Stromal cell of bone marrow (primary cell): ENCODE data around the gene SLAMF7.

Source experiments
- DNase-seq: peaks from one replicate; pipeline ENCODE4 v3.0.0-alpha.2; 2012; ENCODE audit warnings: low read depth

SLAMF7 gene

DNA sequence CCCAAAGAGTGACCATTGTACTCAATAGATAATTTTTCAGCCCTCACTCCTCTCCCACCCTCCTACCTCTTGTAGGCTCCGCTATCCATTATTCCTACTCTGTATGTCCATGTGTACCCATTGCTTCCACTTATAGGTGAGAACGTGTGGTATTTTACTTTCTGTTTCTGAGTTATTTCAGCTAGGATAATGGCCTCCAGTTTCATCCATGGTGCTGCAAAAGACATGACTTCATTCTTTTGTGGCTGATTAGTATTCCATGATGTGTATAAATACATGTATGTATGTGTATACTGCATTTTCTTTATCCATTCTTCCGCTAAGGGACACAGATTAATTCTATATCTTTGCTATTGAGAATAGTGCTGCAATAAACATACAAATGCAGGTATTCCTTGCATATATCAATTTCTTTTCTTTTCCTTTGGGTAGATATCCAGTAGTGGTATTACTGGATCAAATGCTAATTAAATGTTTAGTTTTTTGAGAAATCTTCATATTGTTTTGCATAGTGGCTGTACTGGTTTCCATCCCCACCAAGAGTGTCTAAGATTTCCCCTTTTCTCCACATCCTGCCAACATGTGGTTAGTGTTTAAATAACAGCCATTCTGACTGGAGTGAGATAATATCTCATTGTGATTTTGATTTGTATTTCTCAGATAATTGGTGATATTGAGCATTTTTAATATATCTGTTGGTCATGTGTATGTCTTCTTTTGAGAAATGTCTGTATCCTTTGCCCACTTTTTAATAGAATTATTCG lies 61.8 kb downstream of the SLAMF7 start:
- no peak for DNase-seq

- no peak for DNase-seq
Measured at GRCh38 chr1:160801836-160802580, 63.0 kb downstream of the SLAMF7 start.
